ENCODE data around the gene UGT3A2.

The UGT3A2 gene

DNA sequence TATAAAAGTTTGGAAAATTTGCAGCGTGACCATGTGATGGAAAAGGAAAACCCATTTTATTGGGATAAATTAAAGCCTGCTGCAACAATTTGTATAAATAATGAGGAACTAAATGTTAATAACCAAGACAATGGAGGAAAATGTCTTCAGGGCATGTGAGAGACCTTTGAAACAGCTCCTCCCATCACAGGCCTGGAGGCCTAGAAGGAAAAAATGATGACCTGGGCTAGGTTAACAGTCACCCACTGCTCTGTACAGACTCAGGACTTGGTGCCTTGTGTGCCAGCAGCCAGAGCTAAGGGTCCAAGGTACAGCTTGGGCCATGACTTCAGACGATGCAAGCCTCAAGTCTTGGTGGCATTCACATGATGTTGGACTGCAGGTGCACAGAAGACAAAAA, 53.5 kb downstream of the UGT3A2 start:
- no peak for DNase-seq (ENCODE audit: extremely low read depth in 1 of 2, low read depth in 1 of 2)

DNA sequence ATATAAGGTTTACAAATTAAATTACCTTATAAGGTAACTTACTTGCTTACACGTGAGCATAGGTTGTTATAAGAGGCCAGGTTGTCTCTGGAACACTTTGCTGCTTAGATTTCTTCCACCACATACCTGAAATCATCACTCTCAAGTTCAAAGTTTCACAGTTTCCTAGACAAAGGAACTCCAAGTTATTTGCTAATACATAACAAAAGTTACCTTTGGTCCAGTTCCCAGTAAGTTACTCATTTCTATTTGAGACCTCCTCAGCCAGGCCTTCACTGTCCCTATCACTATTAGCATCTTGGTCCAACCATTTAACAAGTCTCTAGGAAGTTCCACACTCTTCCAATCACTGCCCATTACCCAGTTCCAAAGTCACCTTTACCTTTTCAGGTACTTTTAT, 57.0 kb downstream of the UGT3A2 start:
- DNase-seq (ENCODE audit: extremely low read depth in 1 of 2, low read depth in 1 of 2) = no peak

DNA sequence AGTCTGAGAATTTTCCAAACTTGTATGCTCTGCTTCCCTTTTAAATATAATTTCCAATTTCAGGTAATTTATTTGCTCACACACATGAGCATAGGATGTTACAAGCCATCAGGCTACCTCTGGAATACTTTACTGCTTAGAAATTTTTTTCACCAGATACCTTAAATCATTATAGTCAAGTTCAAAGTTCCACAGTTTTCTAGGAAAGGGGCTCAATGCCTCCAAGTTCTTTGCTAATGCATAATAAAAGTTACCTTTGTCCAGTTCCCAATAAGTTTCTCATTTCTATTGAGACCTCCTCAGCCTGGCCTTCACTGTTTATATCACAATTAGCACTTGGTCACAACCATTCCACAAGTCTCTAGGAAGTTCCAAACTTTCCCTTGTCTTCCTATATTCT, 59.3 kb downstream of the UGT3A2 start:
- DNase-seq (ENCODE audit: extremely low read depth in 1 of 2, low read depth in 1 of 2) = no peak

DNA sequence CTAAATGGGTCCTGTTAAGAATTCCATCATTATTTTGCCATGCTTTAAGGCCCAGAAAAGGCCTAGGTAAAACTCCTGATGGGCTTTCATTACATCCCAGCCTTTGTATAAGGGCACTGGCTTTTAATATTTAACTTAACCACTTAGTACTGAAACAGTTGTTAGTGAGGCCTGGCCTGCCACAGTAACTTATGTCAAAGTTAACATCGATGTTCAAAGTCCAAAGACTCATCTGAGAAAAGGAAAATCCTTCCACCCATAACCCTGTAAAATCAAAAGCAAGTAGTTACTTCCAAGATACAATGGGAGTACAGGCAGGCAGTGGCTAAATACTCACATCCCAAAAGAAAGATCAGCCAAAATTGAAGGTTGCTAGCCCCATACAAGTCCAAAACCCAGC, 60.5 kb downstream of the UGT3A2 start:
- no peak for DNase-seq (ENCODE audit: extremely low read depth in 1 of 2, low read depth in 1 of 2)

DNA sequence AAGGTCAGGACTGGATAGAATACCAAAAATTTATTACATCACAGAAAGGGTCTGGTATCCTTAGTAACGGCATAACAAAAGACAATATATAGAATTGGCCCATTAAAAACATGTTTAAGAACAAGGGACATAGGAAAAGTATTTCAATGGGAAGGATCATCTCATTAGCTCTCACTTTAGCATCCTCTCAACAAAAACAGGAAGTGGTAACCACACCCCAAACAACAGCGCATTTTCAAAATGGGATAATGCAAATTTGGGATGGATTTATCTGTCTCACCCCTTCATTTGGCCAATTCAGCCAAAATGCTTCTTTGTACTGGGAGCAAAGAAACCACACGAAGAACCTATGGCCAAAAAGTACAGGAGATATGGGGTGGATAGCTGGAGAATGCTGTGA, 65.7 kb downstream of the UGT3A2 start:
- DNase-seq (ENCODE audit: extremely low read depth in 1 of 2, low read depth in 1 of 2) = no peak

DNA sequence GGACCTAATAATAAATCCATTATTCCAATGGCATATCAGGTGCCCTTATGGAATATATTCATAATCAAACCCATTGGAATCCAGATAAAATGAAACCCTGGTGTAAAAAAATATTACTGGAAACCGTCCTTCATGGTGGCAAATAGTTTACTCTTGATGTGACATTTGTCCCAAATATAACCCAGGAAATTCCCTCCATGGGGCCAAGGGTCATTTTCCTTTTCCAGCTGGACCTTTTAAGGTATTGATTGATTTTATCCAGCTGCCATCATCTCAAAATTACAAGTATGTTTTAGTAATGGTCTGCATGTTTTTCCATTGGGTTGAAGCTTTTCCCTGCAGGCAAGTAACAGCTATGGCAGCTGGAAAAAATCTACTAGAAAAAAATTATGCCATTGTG, 67.1 kb downstream of the UGT3A2 start:
- DNase-seq (ENCODE audit: extremely low read depth in 1 of 2, low read depth in 1 of 2) = no peak

DNA sequence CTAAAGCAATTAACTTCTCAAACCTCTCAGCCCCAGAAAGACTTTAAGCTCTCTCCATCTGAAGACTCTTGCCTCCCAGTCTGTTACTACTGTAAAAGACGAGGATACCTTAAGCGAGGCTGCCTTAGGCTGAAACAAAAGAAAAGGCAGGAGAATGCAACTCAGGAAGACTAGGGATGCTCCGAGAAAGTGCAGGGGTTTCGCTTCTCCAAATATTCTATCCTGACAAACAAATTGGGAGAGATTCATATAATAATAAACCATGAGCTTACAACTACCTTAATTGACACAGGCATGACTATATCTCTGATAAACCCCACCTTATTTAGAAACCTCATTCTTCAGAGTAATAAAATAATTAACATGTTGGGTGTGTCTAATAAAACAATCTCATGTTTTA, 70.6 kb downstream of the UGT3A2 start:
- DNase-seq (ENCODE audit: extremely low read depth in 1 of 2, low read depth in 1 of 2) = no peak

DNA sequence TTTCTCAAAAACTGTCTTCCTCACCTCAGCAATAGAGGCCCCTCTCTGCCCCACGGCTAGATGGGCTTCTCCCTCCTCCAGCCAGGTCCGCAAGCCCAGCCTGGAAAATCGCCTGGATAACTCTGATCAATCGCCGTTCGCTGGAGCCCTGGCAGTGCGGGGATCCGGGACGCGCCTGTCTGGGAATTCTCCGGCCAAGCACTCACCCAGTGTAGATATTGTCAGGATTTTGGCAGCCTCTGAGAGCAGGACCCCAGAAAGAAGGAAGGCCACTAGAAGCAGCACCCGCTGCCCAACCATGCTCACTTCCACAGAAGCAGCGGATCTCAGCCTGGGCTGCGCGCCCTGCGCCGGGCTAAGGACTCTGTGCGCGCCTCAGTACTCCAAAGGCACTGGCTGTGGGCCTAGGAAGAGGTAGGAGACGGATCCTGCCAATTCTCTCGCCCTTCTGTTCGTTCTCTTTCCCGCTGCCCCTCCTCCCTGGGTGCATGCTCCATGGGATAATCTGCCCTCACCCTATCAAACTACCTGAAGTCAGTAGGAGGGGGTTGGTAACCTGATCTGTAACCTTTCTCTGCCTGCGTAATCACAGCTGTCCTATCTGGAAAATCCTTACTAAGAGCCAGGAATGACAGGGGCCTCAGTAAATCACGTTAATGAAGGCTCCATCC, 75.6 kb downstream of the UGT3A2 start, which contains the start of gene UGT3A1:
Gene UGT3A1 (minus strand): TSS at position 450 of the 671 bp plus-strand sequence. CDS start 150 bp downstream, at position 300.
- no peak for DNase-seq (ENCODE audit: extremely low read depth in 1 of 2, low read depth in 1 of 2)

DNA sequence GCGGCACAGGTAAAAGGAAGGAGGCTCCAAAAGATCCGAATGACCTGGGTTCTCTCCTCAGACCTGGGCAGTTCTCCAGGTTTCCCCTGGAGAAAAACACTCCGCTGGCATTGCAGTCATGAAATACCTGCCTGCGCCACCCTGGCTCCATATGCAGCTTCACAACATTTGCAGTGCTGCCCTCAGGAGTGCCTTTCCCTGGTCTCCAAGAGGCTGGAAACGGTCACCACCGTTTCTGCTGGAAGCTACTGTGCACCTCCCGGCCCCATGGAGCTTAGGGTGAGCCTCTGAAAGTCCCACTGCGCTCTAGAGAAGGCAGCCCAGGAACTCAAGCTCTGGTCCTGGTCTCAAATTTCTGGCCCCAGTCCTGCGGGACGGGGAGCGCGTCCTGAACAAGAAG, 76.2 kb downstream of the UGT3A2 start:
- no peak for DNase-seq (ENCODE audit: extremely low read depth in 1 of 2, low read depth in 1 of 2)

DNA sequence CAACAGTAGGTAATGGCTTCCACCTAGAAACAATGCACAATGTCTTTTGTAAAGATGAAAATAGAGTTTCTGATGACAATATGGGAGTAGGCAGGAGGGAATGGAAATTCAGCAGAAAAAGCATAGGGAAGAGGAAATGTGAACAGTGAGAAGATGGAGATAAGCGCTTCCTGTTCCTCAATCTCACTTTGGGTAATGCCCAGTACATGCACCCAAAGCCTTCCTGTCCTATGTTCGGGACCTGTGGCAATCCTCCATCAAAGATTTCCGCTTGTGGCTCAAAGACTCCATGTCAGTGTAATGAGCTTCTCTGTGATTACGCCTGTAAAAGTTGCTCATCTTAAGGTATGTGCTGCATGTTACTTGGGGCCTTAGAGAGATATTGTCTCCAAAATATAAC, 78.2 kb downstream of the UGT3A2 start:
- DNase-seq (ENCODE audit: extremely low read depth in 1 of 2, low read depth in 1 of 2) = no peak

DNA sequence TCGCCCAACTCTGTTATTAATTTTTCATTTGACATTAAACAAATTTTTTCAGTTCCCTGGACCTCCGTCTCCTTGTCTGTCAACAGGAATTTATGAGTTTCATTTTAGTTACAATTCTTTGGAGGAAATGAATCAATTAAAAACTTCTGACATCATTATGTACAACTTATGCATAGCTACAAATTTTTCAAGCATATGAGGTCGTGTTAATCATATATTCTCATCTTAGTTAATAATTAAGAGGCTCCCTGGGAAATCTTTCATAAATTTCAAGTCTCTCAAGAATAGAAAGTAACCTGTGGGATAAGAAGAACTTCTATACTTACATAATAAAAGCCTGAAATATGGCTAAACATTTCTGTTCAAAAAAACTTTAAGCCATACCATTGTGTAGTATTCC, 78.9 kb downstream of the UGT3A2 start:
- DNase-seq (ENCODE audit: extremely low read depth in 1 of 2, low read depth in 1 of 2) = no peak

All from activated CD8-positive, alpha-beta memory T cell treated with anti-CD3 and anti-CD28 coated beads for 1 hour (primary cell).